ENCODE results near the gene NEAT1.

The NEAT1 gene

DNA sequence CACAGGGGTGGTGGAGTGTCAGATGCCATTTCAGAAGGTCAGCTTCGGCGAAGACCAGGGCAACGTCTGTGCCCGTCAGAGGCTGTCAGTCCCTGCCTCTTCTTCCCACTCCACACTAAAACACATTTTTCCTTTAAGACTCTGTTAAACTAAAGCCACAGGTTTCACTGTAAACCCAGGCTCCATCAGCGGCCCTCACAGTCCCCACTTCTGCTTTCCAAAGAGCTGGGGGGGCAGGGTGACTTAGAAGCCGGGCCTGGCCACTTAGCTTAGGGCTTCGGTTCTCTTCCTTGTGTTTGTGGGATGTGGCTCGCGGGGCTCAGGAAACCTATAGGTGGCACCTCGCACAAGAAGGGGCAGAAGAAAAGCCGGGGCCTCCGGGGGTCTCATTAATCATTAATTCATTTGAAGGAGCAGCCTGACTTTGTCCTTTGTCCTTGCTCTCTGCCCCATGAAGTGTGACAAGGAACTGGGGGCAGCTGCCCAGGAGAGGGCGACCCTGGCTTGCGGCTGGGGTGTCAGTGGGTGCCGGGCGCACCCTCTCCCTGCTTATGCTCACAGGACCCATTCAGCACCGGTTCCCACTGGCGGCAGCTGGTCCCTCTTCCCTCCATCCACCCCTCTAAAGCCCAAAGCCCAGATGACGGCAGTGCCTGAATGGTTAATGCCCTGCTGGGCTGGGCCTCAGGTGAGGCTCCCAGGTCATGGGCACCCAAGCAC is 44.2 kb upstream of the NEAT1 start:
- TF ChIP-seq, protein P1, sequence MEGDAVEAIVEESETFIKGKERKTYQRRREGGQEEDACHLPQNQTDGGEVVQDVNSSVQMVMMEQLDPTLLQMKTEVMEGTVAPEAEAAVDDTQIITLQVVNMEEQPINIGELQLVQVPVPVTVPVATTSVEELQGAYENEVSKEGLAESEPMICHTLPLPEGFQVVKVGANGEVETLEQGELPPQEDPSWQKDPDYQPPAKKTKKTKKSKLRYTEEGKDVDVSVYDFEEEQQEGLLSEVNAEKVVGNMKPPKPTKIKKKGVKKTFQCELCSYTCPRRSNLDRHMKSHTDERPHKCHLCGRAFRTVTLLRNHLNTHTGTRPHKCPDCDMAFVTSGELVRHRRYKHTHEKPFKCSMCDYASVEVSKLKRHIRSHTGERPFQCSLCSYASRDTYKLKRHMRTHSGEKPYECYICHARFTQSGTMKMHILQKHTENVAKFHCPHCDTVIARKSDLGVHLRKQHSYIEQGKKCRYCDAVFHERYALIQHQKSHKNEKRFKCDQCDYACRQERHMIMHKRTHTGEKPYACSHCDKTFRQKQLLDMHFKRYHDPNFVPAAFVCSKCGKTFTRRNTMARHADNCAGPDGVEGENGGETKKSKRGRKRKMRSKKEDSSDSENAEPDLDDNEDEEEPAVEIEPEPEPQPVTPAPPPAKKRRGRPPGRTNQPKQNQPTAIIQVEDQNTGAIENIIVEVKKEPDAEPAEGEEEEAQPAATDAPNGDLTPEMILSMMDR (conservative IDR thresholded peaks at IDR 0.05), result no peak
- peak overlapping the region; percentile 100; the same call in 1 of the 2 replicates for H3K27ac ChIP-seq

DNA sequence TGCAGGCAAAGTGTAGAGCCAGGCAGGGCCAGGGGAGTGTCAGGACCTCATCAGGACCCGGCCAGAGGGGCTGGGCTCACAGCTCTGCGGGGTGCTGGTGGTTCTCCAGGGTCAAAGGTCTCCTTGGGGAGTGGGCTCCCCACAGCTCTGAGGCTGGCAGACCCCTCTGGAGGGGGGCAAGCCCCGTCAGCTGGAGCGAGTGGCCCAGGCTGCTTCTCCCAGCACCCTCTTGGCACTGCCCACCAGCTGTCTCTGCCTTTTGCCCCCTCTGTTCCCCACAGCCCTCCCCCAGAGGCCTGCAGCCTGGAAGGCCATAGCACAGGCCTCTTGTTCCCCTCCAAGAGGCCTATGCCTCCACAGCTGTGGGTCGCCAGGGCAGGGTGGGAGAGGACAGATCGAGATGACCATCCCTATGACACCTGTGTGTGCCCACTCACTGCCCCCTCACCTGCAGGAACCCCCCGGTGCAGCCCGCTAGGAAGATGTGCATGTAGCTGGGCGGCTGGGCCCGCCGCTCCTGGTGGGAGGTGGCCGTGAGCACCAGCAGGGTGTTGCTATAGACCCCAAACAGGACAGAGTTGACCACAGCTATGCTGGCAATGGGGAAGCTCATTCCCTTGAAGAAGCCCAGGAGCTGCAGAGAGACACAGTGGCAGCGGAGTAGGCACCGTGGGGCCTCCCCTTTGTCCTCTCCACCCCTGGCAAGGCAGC is 43.5 kb upstream of the NEAT1 start:
- peak overlapping the region; percentile 100 for H3K27ac ChIP-seq
- TF ChIP-seq, protein P1 (conservative IDR thresholded peaks at IDR 0.05), result no peak

DNA sequence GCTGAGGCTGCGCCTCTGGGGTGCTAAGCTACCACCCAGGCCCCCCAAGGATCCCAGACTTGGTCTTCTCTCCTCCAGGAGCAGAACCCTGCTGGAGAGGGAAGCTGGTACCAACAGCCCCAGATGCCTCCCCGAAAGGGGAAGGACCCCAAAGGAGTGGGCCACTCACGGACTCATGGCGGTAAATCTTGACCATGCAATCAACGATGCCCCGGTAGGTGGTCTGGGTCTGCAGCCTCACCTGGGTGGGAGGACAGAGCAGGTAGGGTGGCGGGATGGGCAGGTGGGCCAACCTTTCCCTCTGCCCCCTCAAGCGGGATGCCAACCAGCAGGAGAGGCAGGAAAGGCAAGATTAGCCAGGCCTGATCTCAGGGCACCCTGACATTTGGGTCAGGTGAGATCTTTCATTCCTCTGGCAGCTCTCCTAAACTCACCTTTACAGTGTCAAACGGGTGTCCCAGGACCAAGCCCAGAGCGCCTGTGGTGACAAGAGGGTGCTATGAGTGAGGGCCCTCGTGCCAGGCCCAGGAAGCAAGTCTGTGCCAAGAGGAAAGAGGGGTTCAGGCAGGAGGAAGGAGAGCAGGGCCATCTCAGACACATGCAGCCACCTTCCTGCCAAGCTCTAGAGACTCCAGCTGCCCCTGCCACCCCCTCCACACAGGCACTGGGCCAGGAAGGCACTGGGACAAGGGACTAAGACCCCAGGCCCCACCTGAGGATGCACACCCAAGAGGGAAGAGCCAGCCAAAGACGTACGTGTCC is 42.7 kb upstream of the NEAT1 start:
- TF ChIP-seq, protein P1 (conservative IDR thresholded peaks at IDR 0.05), result no peak

DNA sequence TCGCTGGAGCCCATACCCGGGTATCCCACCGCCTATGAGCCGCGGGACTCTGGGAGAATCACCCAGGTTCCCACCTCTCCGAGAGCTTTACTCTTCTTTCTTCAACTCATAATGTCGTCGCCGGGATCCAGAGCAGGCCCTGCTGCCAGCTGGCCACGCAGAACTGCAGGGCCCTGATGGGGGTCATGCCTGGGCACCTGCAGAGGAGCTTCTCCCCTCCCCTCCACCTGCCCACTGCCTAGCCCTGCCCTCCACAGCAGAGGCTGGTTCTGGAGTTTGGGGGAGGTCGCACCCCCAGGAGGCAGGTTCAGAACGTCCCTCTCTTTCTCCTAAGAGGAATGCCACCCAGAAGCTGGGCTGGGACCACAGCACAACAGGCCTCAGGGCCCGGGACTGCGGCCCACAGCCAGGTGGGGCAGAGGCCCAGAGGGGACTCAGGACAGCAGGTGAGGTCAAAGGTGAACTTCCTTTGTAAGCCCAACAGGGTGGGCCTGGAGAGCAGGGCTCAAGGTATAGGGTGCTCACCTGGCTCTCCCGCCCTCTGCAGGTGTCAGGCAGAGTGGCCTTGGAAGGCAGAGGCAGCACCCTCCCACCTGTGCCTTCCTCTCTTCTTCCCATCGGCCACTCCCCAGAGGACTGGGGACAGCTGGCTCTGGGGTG is 42.0 kb upstream of the NEAT1 start:
- H3K27ac ChIP-seq, result peak overlapping the region; percentile 100
- TF ChIP-seq, protein P1 (conservative IDR thresholded peaks at IDR 0.05), result peak; percentile 35

More for the DNA sequence above, 42.7 kb upstream of the NEAT1 start:
- H3K27ac ChIP-seq, result peak overlapping the region; percentile 100

DNA sequence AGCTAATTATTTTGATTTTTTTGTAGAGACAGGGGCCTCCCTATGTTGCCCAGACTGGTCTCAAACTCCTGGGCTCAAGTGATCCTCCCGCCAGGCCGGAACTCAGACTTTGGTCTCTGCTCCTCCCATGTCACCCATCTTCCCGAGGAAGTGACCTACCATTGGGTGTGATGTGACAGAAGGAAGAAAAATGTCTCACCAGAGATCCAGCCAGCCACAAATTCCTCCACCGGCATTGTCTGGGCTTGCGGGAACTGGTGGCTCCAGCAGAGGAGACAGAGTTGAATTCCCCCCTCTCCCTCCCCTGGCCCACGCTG is 40.9 kb upstream of the NEAT1 start:
- TF ChIP-seq, protein P1 (conservative IDR thresholded peaks at IDR 0.05), result no peak
- peak overlapping the region; percentile 100 for H3K27ac ChIP-seq

DNA sequence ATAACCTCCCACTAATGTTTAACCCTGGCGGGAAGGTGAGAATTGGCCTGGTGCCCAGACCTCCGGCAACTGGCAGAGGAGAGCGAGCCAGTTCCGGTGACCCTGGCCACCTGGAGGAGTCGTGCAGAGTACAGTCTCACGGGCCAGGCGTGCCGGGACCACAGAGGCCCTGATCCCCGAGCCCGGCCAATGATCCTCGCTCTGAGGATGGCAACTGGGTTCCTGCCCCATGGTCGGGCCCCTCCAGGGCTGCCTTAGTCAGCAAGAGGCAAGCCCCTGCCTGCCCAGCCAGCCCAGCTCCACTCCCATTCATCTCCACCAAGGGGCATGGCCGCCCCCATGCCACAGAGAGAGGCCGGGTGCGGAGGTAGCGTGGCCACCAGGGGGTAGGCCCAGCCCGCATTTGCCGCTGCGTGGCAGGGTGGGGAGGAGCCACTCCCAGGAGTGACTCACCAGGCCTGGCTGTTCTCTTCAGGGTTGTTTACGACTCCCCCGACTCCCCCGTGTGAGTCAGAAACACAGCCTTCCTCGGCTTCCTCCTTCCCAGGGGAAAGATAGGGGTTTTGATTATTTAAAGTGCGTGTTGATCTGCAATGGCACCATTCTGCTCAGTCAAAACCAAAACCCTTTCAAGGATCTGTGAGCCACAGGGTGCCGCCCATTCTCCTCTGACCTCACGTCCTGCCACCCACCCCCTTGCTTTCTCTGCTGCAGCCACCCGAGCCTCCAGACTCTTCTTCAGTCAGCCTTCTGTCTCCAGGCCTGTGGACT is 40.4 kb upstream of the NEAT1 start, which contains the start of gene SLC25A45:
SLC25A45 (minus strand) TSS at position 614 of the 771 bp plus-strand sequence. CDS start 695 bp downstream, outside the sequence.
- TF ChIP-seq, protein P1 (conservative IDR thresholded peaks at IDR 0.05), result peak; percentile 89
- peak within 1 kb of the TSS; percentile 100 for H3K27ac ChIP-seq
